SK-N-SH (cell line): Measurements from ENCODE around the gene SPTAN1.

Experiments
- CTCF ChIP-seq: fragments of 200-600 bp; sonication (generic); IDR thresholded peaks from 2 replicates; pipeline ENCODE4 v1.6.1; 2017; ENCODE audit warnings: antibody characterized with exemption, mild to moderate bottlenecking, moderate library complexity
- REST ChIP-seq: IDR thresholded peaks from 2 replicates; pipeline ENCODE4 v1.6.1; 2012; ENCODE audit warnings: mild to moderate bottlenecking, low read depth, low read length, moderate library complexity
- TEAD4 ChIP-seq: IDR thresholded peaks from 2 replicates; pipeline ENCODE4 v1.4.0; 2012; ENCODE audit warnings: mild to moderate bottlenecking, borderline replicate concordance; ENCODE audit not compliant: insufficient read depth
- USF2 ChIP-seq: fragments of 150-350 bp; IDR thresholded peaks from 2 replicates; pipeline ENCODE4 v1.6.1; 2017; ENCODE audit warnings: antibody characterized with exemption, low read length, low read depth, borderline replicate concordance

DNA sequence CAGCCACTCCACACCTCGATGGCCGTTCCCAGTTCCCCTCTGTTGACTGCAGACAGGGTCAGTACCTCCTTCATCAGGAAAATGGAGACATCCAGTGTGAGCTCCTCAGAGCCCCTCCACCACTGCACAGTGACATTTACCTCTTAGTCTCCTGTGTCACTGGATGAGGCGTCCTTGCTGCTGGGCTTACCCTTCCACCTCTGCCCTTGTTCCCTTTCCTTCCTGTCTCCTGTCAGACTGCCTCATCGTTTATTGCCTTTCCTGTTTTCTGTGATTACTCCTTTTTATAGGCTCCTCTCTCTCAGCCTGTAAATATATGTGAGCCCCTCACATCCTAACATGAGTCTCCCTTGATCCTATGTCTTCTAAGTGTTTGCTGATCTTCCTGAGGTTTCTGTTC is 23.2 kb upstream of the SPTAN1 start:
- TF ChIP-seq TEAD4 (no peak), USF2 (no peak), CTCF (no peak), REST (no peak)
